ENCODE measurements around the gene CARM1.
A peak's percentile ranks its signal among the peaks of the same experiment; 100 is the strongest.
"Not testable (repeated sequence)": the region's sequence is repeated elsewhere in the genome, so short reads cannot be mapped to it uniquely, and the experiment has no call there.

CARM1 gene

GRCh38 chr19:10846500-10847202 is 24.7 kb upstream of the CARM1 start:
- DNase-seq (ENCODE audit: low spot score), result no peak

- no peak for DNase-seq (ENCODE audit: low spot score)
Measured at GRCh38 chr19:10848230-10848856, 23.0 kb upstream of the CARM1 start, which contains the start of gene C19orf38. Gene C19orf38, plus strand, starts transcription at chr19:10848415. Its CDS starts 94 bp downstream, at chr19:10848509.

GRCh38 chr19:10850631-10851030 is 20.7 kb upstream of the CARM1 start:
- no peak for DNase-seq (ENCODE audit: low spot score)

- no peak for DNase-seq (ENCODE audit: low spot score)
Measured at GRCh38 chr19:10852098-10852800, 19.1 kb upstream of the CARM1 start.

- no peak for DNase-seq (ENCODE audit: low spot score)
Measured at GRCh38 chr19:10852941-10853340, 18.4 kb upstream of the CARM1 start.

DNA sequence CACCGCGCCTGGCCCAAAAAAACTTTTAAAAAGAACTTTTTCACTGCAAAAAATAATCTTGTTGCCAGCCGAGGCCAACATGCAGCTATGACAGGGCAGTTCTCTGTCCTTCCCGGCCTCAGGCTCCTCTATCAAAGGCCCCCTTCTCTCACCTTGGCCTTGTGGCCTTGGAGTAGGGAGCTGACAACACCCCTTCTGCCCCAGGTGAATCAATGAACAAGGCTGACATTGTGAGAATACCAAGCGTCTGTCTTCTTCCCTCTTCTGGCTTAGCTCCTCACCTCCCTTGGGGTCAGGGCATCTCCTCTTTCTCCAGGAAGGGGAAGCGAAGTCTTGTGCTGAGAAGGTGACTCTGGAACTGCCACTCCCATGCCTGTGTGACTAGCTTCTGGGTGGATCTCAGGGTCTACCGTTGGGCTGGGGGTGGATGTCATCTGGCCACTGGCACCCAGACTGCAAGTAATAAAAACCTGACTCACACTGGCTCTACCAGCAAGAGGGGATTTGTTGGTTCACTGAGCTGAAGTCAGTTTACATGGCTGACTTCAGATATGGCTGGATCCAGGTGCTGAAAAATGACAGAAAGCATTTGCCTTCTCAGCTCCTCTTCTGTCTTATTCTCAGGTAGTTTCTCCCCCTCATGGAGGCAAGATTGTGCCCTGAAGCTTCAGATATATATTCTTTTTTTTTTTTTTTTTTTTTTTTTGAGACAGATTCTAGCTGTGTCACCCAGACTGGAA is 16.8 kb upstream of the CARM1 start:
- no peak for DNase-seq (ENCODE audit: low spot score)

DNA sequence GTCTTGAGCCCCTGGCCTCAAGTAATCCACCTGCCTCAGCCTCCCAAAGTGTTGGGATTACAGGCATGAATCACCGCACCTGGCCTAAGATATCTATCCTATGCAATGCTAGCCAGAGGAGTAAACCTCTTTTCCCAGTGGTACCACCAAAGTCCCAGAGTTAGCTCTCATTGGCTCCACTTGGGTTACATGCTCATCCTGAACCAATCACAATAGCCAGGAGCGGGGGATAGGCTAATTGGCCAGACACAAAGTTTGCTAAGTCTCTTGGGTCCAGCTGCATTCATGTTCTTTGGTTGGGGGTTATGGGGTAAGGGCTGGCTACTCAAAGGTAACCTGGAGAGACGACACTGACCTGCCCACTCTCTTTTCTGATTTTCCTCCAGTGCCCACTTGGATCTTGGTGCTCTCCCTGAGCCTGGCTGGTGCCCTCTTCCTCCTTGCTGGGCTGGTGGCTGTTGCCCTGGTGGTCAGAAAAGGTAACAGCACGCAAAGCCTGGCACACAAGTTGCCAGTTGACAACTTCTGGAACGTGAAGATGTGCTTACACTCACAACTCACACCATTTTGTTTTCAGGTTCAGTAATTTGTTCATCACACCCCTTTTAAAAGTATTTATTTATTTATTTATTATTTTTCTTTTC is 15.4 kb upstream of the CARM1 start:
- peak; percentile 45 for DNase-seq (ENCODE audit: low spot score)

DNA sequence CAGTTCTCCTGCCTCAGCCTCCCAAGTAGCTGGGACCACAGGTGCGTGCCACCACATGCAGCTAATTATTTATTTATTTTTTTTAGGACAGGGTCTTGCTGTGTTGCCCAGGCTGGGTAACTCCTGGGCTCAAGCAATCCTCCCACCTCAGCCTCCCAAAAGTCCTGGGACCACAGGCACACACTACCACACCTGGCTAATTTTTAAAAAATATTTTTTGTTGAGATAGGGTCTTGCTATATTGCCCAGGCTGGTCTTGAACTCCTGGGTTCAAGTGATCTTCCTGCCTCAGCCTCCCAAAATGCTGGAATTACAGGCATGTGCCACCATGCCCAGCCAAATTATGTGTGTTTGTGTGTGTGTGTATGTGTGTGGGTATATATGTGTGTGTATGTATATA is 14.5 kb upstream of the CARM1 start:
- not testable (repeated sequence) for DNase-seq (ENCODE audit: low spot score)

- peak; percentile 62 for DNase-seq (ENCODE audit: low spot score)
Measured at GRCh38 chr19:10858204-10858828, 13.0 kb upstream of the CARM1 start.

DNA sequence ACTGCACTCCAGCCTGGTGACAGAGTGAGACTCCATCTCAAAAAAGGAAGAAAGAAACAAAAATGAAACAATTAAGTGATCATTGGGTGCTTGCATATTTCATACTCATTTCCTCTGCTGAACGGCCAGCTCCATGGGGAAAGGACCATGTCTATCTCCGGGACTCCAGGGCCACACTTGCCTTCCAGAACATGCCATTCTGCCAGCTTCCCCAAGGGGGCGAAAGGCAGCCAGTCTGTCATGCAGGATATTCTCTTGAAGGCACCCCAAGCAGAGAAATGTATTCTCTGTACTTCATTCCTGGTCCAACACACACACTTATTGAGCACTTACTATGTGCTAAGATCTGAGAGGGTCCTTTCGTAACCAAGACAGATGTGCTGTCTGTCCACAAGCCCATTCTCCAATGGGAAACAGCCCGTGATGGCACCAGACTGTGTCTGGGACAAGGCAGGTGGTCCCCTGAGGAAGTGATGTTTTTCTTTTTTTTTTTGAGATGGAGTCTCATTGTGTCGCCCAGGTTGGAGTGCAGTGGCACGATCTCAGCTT is 10.2 kb upstream of the CARM1 start:
- DNase-seq (ENCODE audit: low spot score), result peak; percentile 57

- DNase-seq (ENCODE audit: low spot score), result no peak
Measured at GRCh38 chr19:10862561-10863106, 8.7 kb upstream of the CARM1 start.

DNA sequence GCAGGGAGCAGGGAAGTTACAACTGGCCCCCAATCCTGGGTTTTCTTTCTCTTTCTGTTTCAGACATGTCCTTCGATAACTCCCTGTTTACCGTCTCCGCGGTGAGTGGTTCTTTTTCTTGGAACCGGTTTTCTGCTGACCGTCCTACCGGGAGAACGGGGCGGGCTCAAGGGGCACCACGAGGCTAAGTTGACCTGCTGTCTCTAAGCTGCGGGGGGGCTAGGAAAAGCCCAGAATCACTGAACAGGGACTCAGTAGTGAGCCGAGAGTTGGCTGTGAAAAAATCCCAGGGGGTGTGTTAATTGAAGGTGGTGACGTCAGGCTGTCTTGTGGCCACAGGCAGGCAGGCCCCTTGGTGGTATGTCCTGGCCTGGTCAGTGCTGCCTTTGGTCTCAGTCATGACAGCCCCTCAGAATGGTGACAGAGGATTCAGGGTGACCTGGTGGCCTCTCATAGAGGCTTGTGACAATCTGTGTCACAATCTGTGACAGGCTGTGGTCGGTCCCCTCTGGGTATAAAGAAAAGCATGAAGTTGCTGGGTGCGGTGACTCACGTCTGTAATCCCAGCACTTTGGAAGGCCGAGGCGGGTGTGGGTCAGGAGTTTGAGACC is 8.1 kb upstream of the CARM1 start:
- DNase-seq (ENCODE audit: low spot score), result no peak

DNA sequence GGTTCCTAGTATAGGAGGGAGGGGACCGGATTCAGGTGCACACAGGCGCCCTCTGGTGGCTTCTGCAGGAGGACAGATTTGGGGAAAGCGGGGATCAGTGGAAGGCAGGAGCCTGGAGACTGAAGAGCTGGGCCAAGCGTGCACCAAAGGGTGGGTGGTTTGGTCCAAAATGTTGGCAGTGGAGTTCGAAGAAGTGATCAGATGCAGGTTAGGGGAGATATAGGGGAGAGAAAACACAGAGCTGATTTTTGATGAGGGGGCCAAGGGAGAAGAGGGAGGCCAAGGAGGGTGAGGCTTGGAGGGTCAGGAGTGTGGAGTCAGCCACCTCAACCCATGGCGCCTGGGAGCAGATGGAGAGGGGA is 6.8 kb upstream of the CARM1 start:
- DNase-seq (ENCODE audit: low spot score), result peak; percentile 88

- no peak for DNase-seq (ENCODE audit: low spot score)
Measured at GRCh38 chr19:10866495-10866894, 4.9 kb upstream of the CARM1 start.

GRCh38 chr19:10868872-10869547 is 2.3 kb upstream of the CARM1 start:
- no peak for DNase-seq (ENCODE audit: low spot score)

- DNase-seq (ENCODE audit: low spot score), result not testable (repeated sequence)
Measured at GRCh38 chr19:10869872-10870311, 1.5 kb upstream of the CARM1 start.

DNA sequence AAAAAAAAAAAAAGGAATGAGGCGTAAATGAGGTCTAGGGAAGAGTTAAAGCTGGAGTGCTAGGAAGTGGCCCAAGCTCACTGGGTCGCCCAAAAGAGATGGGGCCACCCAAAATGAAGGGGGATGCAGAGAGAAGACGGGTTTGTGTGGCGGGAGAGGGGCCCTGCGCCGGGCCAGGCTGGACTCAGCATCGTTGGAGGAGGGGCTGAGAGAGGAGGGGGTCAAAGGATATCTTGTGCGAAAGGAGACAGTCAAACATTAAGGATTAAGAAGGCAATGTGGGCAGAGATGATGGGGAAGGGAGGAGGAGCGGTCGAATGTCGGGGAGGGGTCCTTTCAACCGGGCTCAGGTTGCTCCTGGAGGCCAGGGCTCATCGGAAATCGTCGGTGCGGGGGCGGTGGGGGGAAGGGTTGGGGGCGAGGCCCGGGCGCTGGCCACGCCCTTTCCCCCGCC is 825 bp upstream of the CARM1 start:
- DNase-seq (ENCODE audit: low spot score), result no peak

DNA sequence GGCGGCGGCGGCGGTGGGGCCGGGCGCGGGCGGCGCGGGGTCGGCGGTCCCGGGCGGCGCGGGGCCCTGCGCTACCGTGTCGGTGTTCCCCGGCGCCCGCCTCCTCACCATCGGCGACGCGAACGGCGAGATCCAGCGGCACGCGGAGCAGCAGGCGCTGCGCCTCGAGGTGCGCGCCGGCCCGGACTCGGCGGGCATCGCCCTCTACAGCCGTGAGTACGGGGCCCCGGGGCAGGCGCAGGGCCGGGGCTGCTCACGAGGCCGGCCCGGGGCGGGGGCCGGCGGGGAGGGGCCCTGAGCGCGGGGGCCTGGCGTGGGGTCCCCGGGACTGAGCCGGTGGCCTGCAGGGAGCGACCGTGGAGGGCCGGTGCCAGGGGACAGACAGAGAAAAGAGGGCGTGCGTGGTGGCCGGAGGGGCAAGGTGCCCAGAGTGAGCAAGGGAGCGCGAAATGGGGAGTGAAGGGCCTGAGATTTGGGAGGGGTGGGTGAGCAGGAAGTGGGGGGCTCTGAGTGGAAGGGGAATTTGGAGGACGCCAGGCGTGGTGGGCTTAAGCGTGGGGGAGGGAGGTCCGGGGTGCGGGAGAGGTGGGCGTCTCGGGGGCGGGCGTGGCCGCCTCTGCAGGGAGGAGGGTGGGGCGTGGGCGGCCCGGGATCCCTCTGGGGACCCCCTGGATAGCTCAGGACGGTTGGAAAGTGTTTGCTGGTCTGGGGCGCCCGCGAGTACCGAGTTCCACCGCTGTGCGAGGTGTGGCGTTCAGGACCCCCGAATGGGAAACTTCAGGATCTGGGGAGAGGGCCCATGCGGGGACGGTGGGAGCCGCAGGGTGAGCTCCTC is 575 bp downstream of the CARM1 start:
- peak; percentile 63 for DNase-seq (ENCODE audit: low spot score)
